Measurements from ENCODE around the gene GHDC. TPM values are rescaled to one million over a fixed set of nuclear protein-coding genes. Genes with fewer than 3 reads are reported as not detected.

GHDC gene
- total RNA-seq, 1 experiment from 2014 or later: 21.5 TPM

- Histone ChIP-seq H3K4me2 (no peak overlapping the region), H3K79me2 (ENCODE audit: low read depth) (no peaks in the 10 kb centered on the region), H3K4me3 (no peak overlapping the region), H3F3A (ENCODE audit: insufficient read depth, low read depth) (peaks cover 5% of the 10 kb centered on the region; the same call in 1 of the 2 replicates), H3K36me3 (ENCODE audit: low read depth) (0 out of 2 replicates have a peak, but pooled peaks cover 5% of the 10 kb centered on the region), H3K9me3 (ENCODE audit: insufficient read depth, low read depth) (no peaks in the 10 kb centered on the region), H4K20me1 (ENCODE audit: insufficient read depth) (no peaks in the 10 kb centered on the region), H2AFZ (no peak overlapping the region), H3K27ac (no peak overlapping the region), H3K9me2 (ENCODE audit: insufficient read depth) (no peaks in the 10 kb centered on the region), H3K27me3 (ENCODE audit: insufficient read depth, low read depth) (no peaks in the 10 kb centered on the region), H3K4me1 (replicated peaks; ENCODE audit: insufficient read depth) (0 out of 2 replicates have a peak, but pooled peaks cover 6% of the 10 kb centered on the region)
- ChIA-PET CTCF (no interaction called here), POLR2A (ENCODE audit: unreplicated experiment) (no interaction called here)
- BruUV-seq (replicated peaks): no TSS peak
- no peak for DNase-seq
- intact Hi-C loops (cut with micrococcal nuclease; ENCODE audit: unreplicated experiment): no loop called here
- TF ChIP-seq EZH2 (IDR thresholded peaks at IDR 0.05; ENCODE audit: low read depth) (no peak), CTCF (conservative IDR thresholded peaks at IDR 0.05) (no peak)
Observed at GRCh38 chr17:42230225-42230624, 35.9 kb upstream of the GHDC start.

- CTCF ChIA-PET: no interaction called here
- H4K20me1 ChIP-seq (ENCODE audit: insufficient read depth): no peaks in the 10 kb centered on the region
- peak overlapping the region; percentile 17; the same call in 1 of the 2 replicates for H3K27ac ChIP-seq
Observed at GRCh38 chr17:42227849-42228700, 33.8 kb upstream of the GHDC start.

GRCh38 chr17:42225646-42226045, 31.4 kb upstream of the GHDC start:
- no peaks in the 10 kb centered on the region for H3K4me1 ChIP-seq (replicated peaks; ENCODE audit: insufficient read depth)
- no peak overlapping the region for H3K4me2 ChIP-seq
- BruUV-seq (replicated peaks): no TSS peak
- DNase-seq: no peak
- no peak overlapping the region for H3K4me3 ChIP-seq
- no peak overlapping the region for H2AFZ ChIP-seq
- H3F3A ChIP-seq (ENCODE audit: insufficient read depth, low read depth): no peaks in the 10 kb centered on the region
- TF ChIP-seq EZH2 (IDR thresholded peaks at IDR 0.05; ENCODE audit: low read depth) (no peak), CTCF (conservative IDR thresholded peaks at IDR 0.05) (no peak)
- no peaks in the 10 kb centered on the region for H3K27me3 ChIP-seq (ENCODE audit: insufficient read depth, low read depth)
- no peak overlapping the region for H3K27ac ChIP-seq
- intact Hi-C loops (cut with micrococcal nuclease; ENCODE audit: unreplicated experiment): no loop called here
- H3K36me3 ChIP-seq (ENCODE audit: low read depth): 0 out of 2 replicates have a peak, but pooled peaks cover 5% of the 10 kb centered on the region
- POLR2A ChIA-PET (ENCODE audit: unreplicated experiment): no interaction called here
- H3K79me2 ChIP-seq (ENCODE audit: low read depth): no peaks in the 10 kb centered on the region
- no peaks in the 10 kb centered on the region for H4K20me1 ChIP-seq (ENCODE audit: insufficient read depth)
- no peaks in the 10 kb centered on the region for H3K9me3 ChIP-seq (ENCODE audit: insufficient read depth, low read depth)
- no peaks in the 10 kb centered on the region for H3K9me2 ChIP-seq (ENCODE audit: insufficient read depth)
- CTCF ChIA-PET: no interaction called here

More at GRCh38 chr17:42227849-42228700, 33.8 kb upstream of the GHDC start:
- Histone ChIP-seq H3F3A (ENCODE audit: insufficient read depth, low read depth) (no peaks in the 10 kb centered on the region), H3K79me2 (ENCODE audit: low read depth) (no peaks in the 10 kb centered on the region), H3K4me1 (replicated peaks; ENCODE audit: insufficient read depth) (0 out of 2 replicates have a peak, but pooled peaks cover 3% of the 10 kb centered on the region), H3K27me3 (ENCODE audit: insufficient read depth, low read depth) (no peaks in the 10 kb centered on the region), H3K9me2 (ENCODE audit: insufficient read depth) (no peaks in the 10 kb centered on the region), H3K36me3 (ENCODE audit: low read depth) (0 out of 2 replicates have a peak, but pooled peaks cover 5% of the 10 kb centered on the region), H3K4me2 (no peak overlapping the region), H2AFZ (no peak overlapping the region), H3K4me3 (no peak overlapping the region), H3K9me3 (ENCODE audit: insufficient read depth, low read depth) (no peaks in the 10 kb centered on the region)
- intact Hi-C loops (cut with micrococcal nuclease; ENCODE audit: unreplicated experiment): no loop called here
- DNase-seq: no peak
- POLR2A ChIA-PET (ENCODE audit: unreplicated experiment): no interaction called here
- TF ChIP-seq EZH2 (IDR thresholded peaks at IDR 0.05; ENCODE audit: low read depth): no peak
- TF ChIP-seq CTCF (conservative IDR thresholded peaks at IDR 0.05): no peak
- BruUV-seq (replicated peaks): no TSS peak
